ENCODE measurements around the gene INPP5D.

INPP5D gene

DNA sequence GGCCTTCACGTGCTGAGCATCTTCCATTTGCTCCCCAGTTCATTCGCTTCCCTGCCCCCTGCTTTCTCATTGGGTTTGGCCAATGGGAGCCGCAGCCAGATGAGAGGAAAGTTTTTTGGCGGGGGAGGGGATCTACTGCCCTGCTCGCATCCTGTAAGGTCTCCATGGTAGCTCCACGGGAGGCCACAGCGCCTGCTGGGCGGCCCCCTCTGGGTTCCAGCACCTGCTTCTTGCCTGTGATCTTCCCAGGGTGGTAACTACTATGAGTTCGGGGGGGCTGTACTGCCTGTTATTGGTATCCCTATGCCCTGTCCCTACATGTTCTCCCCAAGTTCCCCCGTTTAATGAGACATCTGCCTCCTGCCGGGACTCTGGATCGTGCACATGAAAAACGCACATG is 57.2 kb downstream of the INPP5D start:
- Histone ChIP-seq H3K9me3 (ENCODE audit: severe bottlenecking) (no peaks in the 10 kb centered on the region), H3K4me1 (ENCODE audit: insufficient read depth, poor library complexity, severe bottlenecking) (no peaks in the 10 kb centered on the region), H3K4me3 (ENCODE audit: severe bottlenecking) (no peak overlapping the region), H3K36me3 (ENCODE audit: low read depth) (no peaks in the 10 kb centered on the region), H3K27me3 (ENCODE audit: insufficient read depth, poor library complexity, severe bottlenecking) (no peaks in the 10 kb centered on the region), H3K27ac (ENCODE audit: poor library complexity, severe bottlenecking) (no peak overlapping the region)
- DNase-seq (ENCODE audit: low spot score) (peak; percentile 33), ATAC-seq (ENCODE audit: low read depth) (no peak)
- TF ChIP-seq, protein P1, sequence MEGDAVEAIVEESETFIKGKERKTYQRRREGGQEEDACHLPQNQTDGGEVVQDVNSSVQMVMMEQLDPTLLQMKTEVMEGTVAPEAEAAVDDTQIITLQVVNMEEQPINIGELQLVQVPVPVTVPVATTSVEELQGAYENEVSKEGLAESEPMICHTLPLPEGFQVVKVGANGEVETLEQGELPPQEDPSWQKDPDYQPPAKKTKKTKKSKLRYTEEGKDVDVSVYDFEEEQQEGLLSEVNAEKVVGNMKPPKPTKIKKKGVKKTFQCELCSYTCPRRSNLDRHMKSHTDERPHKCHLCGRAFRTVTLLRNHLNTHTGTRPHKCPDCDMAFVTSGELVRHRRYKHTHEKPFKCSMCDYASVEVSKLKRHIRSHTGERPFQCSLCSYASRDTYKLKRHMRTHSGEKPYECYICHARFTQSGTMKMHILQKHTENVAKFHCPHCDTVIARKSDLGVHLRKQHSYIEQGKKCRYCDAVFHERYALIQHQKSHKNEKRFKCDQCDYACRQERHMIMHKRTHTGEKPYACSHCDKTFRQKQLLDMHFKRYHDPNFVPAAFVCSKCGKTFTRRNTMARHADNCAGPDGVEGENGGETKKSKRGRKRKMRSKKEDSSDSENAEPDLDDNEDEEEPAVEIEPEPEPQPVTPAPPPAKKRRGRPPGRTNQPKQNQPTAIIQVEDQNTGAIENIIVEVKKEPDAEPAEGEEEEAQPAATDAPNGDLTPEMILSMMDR (IDR thresholded peaks at IDR 0.05; ENCODE audit: poor library complexity, severe bottlenecking): no peak

DNA sequence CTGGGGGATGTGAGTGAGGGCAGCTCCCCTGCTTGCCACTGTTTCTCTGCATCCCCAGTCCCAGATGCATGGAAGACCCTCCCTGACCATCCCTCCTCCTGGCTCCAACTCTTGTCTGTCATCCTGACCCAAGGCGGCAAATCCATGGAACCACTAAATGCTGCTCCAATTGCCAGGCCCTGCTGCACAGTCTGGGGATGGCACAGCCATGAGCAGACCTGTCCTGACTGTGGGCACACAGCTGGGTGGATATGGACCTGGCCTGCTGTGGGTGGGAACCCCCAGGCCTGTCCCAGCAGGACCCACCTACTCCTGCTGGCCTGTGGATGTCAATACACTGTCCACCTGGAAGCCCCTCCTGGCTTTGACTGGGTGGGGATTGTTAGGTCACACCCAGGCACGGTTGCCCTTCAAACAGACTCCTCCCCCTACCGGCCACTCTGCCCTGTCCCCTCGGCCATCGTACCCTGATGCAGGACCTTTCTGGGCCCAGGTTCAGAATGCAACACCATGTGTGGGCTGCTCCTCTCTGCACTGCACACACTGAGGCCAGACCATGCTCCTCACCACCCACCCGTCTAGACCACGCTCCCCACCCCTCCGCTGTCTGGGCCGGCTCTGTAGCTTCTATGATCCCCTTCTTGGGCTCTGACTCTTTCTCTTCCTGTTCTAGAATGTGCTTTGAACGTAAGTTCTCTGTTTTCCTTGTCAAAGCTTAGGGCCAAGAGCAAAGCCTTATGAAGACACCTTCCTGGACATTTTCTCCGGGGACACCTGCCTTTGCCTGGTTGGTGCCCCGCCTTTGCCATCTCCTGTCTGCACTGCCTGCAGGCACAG is 57.9 kb downstream of the INPP5D start:
- no peaks in the 10 kb centered on the region for H3K27me3 ChIP-seq (ENCODE audit: insufficient read depth, poor library complexity, severe bottlenecking)
- DNase-seq (ENCODE audit: low spot score): peak; percentile 42
- TF ChIP-seq, protein P1 (IDR thresholded peaks at IDR 0.05; ENCODE audit: poor library complexity, severe bottlenecking): no peak
- H3K36me3 ChIP-seq (ENCODE audit: low read depth): no peaks in the 10 kb centered on the region
- H3K4me1 ChIP-seq (ENCODE audit: insufficient read depth, poor library complexity, severe bottlenecking): no peaks in the 10 kb centered on the region
- no peak overlapping the region for H3K27ac ChIP-seq (ENCODE audit: poor library complexity, severe bottlenecking)
- H3K4me3 ChIP-seq (ENCODE audit: severe bottlenecking): no peak overlapping the region
- H3K9me3 ChIP-seq (ENCODE audit: severe bottlenecking): no peaks in the 10 kb centered on the region
- ATAC-seq (ENCODE audit: low read depth): no peak

DNA sequence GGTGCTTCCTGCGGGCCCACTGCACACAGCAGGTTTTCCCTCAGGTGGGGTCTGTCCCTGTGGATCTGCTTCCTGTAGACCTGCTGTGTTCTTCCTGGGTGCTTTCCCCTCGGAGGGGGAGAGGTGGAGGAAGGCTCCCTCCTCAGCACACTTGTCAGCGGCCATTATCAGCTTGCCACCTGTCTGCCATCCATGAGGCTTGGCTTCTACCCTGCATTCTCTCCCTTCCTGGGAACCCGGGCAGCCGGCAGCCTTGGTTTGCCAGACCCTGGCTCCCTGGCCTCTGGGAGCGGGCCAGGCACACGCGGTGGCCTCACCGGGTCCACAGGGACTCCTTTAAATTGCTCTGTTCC is 58.5 kb downstream of the INPP5D start:
- Histone ChIP-seq H3K36me3 (ENCODE audit: low read depth) (no peaks in the 10 kb centered on the region), H3K4me3 (ENCODE audit: severe bottlenecking) (no peak overlapping the region), H3K27ac (ENCODE audit: poor library complexity, severe bottlenecking) (no peak overlapping the region), H3K27me3 (ENCODE audit: insufficient read depth, poor library complexity, severe bottlenecking) (no peaks in the 10 kb centered on the region), H3K9me3 (ENCODE audit: severe bottlenecking) (no peaks in the 10 kb centered on the region), H3K4me1 (ENCODE audit: insufficient read depth, poor library complexity, severe bottlenecking) (no peaks in the 10 kb centered on the region)
- ATAC-seq (ENCODE audit: low read depth): no peak
- TF ChIP-seq, protein P1 (IDR thresholded peaks at IDR 0.05; ENCODE audit: poor library complexity, severe bottlenecking): no peak
- peak; percentile 32 for DNase-seq (ENCODE audit: low spot score)

DNA sequence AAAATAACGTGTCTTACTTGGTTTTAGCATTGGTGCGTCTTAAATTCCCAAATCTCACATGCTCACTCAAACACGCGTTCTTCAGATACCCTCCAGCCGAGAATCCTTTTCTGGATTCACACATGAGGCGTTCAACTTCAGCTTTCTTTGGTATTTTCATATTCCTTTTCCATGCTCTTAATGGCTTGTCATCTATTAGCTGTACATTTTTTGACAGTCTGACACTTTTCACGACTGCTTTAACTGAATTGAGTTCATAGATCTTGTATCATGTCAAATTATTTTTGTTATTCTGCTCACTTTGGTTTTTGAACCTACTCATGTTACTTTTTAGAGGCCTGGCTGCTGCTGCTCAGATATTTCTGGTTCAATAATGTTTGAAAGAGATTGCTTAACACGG is 59.0 kb downstream of the INPP5D start:
- no peak overlapping the region for H3K4me3 ChIP-seq (ENCODE audit: severe bottlenecking)
- H3K36me3 ChIP-seq (ENCODE audit: low read depth): no peaks in the 10 kb centered on the region
- H3K9me3 ChIP-seq (ENCODE audit: severe bottlenecking): no peaks in the 10 kb centered on the region
- H3K27ac ChIP-seq (ENCODE audit: poor library complexity, severe bottlenecking): no peak overlapping the region
- H3K4me1 ChIP-seq (ENCODE audit: insufficient read depth, poor library complexity, severe bottlenecking): no peaks in the 10 kb centered on the region
- H3K27me3 ChIP-seq (ENCODE audit: insufficient read depth, poor library complexity, severe bottlenecking): no peaks in the 10 kb centered on the region
- DNase-seq (ENCODE audit: low spot score) (no peak), ATAC-seq (ENCODE audit: low read depth) (no peak)
- TF ChIP-seq, protein P1 (IDR thresholded peaks at IDR 0.05; ENCODE audit: poor library complexity, severe bottlenecking): no peak

DNA sequence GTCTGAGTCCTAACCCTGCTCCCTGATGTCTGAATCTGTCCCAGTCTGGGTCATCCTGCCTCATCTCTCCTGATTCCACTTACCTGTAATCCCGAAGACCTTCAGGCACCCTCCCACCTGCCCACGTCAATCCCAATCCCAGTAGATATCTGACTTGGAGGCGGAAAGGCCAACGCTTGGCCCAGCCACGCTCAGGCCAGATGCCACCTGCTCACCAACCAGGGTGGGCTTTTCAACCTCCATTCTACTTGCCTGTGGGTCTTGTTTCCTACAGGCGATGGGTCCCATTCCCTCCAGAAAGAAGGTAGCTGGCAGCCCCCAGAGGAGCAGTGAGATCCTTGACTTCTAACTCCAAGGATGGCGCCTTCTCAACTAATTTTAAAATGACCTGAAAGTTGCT is 59.7 kb downstream of the INPP5D start:
- Histone ChIP-seq H3K27me3 (ENCODE audit: insufficient read depth, poor library complexity, severe bottlenecking) (no peaks in the 10 kb centered on the region), H3K9me3 (ENCODE audit: severe bottlenecking) (no peaks in the 10 kb centered on the region), H3K4me1 (ENCODE audit: insufficient read depth, poor library complexity, severe bottlenecking) (no peaks in the 10 kb centered on the region), H3K27ac (ENCODE audit: poor library complexity, severe bottlenecking) (no peak overlapping the region), H3K36me3 (ENCODE audit: low read depth) (no peaks in the 10 kb centered on the region), H3K4me3 (ENCODE audit: severe bottlenecking) (no peak overlapping the region)
- TF ChIP-seq, protein P1 (IDR thresholded peaks at IDR 0.05; ENCODE audit: poor library complexity, severe bottlenecking): no peak
- peak; percentile 13 for DNase-seq (ENCODE audit: low spot score)
- ATAC-seq (ENCODE audit: low read depth): no peak
